Putamen (tissue), 1 donor: ENCODE data around the gene DAGLA.

ENCODE experiments used
- DNase-seq: peaks from one replicate; pipeline ENCODE4 v3.0.0-alpha.2; 2016; ENCODE audit warnings: low spot score

Gene DAGLA

GRCh38 chr11:61765550-61766253, 85.5 kb downstream of the DAGLA start:
- DNase-seq = no peak

- DNase-seq = no peak
These were observed 86.2 kb downstream of the DAGLA start for GRCh38 chr11:61766353-61766841.

- DNase-seq = no peak
These were observed 88.3 kb downstream of the DAGLA start for GRCh38 chr11:61768376-61769076.

GRCh38 chr11:61769169-61769920, 89.2 kb downstream of the DAGLA start:
- DNase-seq = no peak

- no peak for DNase-seq
These were observed 89.9 kb downstream of the DAGLA start for GRCh38 chr11:61769946-61770683.

GRCh38 chr11:61771195-61771894, 91.2 kb downstream of the DAGLA start:
- no peak for DNase-seq

- DNase-seq = no peak
These were observed 91.8 kb downstream of the DAGLA start for GRCh38 chr11:61771985-61772455.

- no peak for DNase-seq
These were observed 93.2 kb downstream of the DAGLA start for GRCh38 chr11:61773356-61773755.

GRCh38 chr11:61773809-61774208, 93.6 kb downstream of the DAGLA start:
- no peak for DNase-seq

GRCh38 chr11:61774411-61774810, 94.2 kb downstream of the DAGLA start:
- DNase-seq = no peak

GRCh38 chr11:61775106-61775505, 94.9 kb downstream of the DAGLA start:
- DNase-seq = no peak

- no peak for DNase-seq
These were observed 95.7 kb downstream of the DAGLA start for GRCh38 chr11:61775606-61776554.

- peak; percentile 68 for DNase-seq
These were observed 96.4 kb downstream of the DAGLA start for GRCh38 chr11:61776561-61777075.

GRCh38 chr11:61777234-61778090, 97.3 kb downstream of the DAGLA start:
- no peak for DNase-seq

- DNase-seq = no peak
These were observed 98.2 kb downstream of the DAGLA start for GRCh38 chr11:61778357-61778886.

GRCh38 chr11:61778920-61779650, 98.9 kb downstream of the DAGLA start:
- no peak for DNase-seq

GRCh38 chr11:61779666-61780525, 99.7 kb downstream of the DAGLA start:
- DNase-seq = no peak
